ENCODE measurements around the gene CDC25B.
"Not testable (repeated sequence)": the region's sequence is repeated elsewhere in the genome, so short reads cannot be mapped to it uniquely, and the experiment has no call there.

The CDC25B gene

DNA sequence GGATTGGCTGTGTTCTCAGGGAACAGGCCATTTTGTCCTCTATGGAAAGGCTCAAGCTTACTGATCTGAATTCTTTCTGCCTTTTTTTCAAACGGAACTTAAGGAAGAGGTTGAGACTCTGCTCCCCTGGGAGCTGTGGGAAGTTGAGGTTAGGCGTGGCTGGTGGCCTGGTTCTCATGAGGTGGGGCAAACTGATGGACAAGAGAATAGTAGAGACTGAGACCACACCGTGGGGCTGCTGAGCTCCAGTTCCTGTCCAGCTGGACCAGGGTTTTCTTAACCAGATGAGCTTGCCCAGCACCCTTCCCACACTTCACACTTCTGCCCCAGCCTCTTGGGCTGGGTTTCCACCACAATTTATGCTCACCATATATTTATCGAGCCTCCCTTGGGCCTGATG lies 30.3 kb downstream of the CDC25B start:
- Mint-ChIP-seq H3K27ac (peak overlapping the region; percentile 50), H3K4me3 (no peak overlapping the region), H3K36me3 (peaks cover 6% of the 10 kb centered on the region), H3K4me1 (peaks cover 8% of the 10 kb centered on the region), H3K27me3 (no peaks in the 10 kb centered on the region), H3K9me3 (no peaks in the 10 kb centered on the region)
- ATAC-seq (ENCODE audit: low read depth) (no peak), DNase-seq (ENCODE audit: low spot score in 2 of 2) (no peak)

DNA sequence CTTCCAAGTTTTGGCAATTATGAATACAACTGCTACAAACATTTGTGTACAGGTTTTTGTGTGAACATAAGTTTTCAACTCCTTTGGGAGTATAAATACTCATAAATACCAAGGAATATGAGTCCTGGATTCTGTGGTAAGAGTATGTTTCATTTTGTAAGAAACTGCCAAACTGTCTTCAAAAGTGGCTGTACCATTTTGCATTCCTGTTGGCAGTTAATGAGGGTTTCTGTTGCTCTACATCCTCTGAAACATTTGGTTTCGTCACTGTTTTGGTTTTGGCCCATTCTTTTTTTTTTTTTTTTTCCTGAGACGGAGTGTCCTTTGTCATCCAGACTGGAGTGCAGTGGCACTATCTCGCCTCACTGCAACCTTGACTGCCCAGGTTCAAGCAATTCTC lies 32.7 kb downstream of the CDC25B start:
- Mint-ChIP-seq H3K9me3 (no peaks in the 10 kb centered on the region), H3K27me3 (no peaks in the 10 kb centered on the region), H3K27ac (no peak overlapping the region), H3K4me1 (peaks cover 10% of the 10 kb centered on the region), H3K4me3 (no peak overlapping the region), H3K36me3 (peaks cover 5% of the 10 kb centered on the region)
- no peak for DNase-seq (ENCODE audit: low spot score in 2 of 2)
- no peak for ATAC-seq (ENCODE audit: low read depth)

DNA sequence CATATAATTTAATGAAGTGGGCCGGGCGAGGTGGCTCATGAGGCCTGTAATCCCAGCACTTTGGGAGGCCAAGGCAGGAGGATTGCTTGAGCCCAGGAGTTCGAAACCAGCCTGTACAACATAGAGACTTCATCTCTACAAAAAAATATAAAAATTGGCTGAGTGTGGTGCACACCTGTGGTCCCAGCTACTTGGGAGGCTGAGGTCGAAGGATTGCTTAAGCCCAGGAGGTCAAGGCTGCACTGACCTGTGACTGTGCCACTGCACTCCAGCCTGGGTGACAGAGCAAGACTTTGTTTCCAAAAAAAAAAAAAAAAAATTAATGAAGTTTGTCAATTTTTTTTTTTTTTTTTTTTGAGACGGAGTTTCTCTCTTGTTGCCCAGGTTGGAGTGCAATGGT lies 33.8 kb downstream of the CDC25B start:
- H3K9me3 Mint-ChIP-seq; H3K27ac Mint-ChIP-seq; H3K4me3 Mint-ChIP-seq; H3K27me3 Mint-ChIP-seq; ATAC-seq (ENCODE audit: low read depth); DNase-seq (ENCODE audit: low spot score in 2 of 2); H3K36me3 Mint-ChIP-seq: not testable (repeated sequence)
- peaks cover 11% of the 10 kb centered on the region for H3K4me1 Mint-ChIP-seq

DNA sequence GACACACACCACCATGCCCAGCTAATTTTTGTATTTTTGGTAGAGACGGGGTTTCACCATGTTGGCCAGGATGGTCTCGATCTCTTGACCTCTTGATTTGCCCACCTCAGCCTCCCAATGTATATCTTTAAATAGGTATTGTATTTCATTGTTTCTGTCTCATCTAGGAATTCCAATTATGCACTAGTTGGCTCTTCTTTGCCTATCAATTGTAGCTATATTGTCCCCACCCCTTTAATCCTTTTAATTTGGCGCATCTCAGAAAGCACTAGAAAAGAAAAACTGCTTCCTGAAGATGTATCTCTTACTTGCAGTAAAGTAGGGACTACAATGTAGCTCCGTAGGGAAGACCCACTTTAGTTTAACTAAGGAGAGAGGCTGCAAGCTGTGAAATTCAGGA lies 40.0 kb downstream of the CDC25B start:
- H3K27ac Mint-ChIP-seq, result no peak overlapping the region
- no peak overlapping the region for H3K4me3 Mint-ChIP-seq
- no peaks in the 10 kb centered on the region for H3K9me3 Mint-ChIP-seq
- DNase-seq (ENCODE audit: low spot score in 2 of 2) (no peak), ATAC-seq (ENCODE audit: low read depth) (no peak)
- peaks cover 3% of the 10 kb centered on the region for H3K4me1 Mint-ChIP-seq
- peaks cover 4% of the 10 kb centered on the region for H3K36me3 Mint-ChIP-seq
- no peaks in the 10 kb centered on the region for H3K27me3 Mint-ChIP-seq

DNA sequence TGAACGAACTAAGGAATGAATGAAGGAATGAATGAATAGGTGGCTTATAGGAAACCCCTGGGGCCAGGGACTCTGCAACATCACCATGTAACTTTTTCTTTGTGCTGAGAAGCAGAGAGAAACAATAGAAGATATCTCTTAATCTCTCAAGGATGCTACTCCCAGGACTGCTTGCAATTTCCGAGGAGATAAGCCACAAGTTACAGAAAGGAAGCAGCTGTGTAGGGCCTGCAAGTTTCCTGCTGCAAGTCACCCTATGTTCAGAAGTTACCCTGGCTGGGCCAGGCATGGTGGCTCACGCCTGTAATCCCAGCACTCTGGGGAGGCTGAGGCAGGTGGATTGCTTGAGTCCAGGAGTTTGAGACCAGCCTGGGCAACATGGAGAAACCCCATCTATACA lies 43.2 kb downstream of the CDC25B start:
- Mint-ChIP-seq H3K4me1 (no peaks in the 10 kb centered on the region), H3K27me3 (no peaks in the 10 kb centered on the region), H3K4me3 (no peak overlapping the region), H3K27ac (no peak overlapping the region), H3K36me3 (peaks cover 2% of the 10 kb centered on the region), H3K9me3 (no peaks in the 10 kb centered on the region)
- no peak for DNase-seq (ENCODE audit: low spot score in 2 of 2)
- ATAC-seq (ENCODE audit: low read depth), result no peak

DNA sequence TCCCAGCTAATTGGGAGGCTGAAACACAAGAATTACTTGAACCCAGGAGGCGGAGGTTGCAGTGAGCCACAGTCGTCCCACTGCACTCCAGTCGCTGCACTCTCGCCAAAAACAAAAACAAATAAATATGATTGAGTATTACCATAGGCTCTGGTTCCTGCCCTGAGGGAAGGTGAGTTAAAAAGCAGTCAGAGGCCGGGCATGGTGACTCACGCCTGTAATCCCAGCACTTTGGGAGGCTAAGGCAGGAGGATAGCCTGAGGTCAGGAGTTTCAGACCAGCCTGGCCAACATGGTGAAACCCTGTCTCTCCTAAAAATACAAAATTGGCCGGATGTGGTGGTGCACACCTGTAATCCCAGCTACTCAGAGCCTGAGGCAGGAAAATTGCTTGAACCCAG lies 44.1 kb downstream of the CDC25B start:
- H3K36me3 Mint-ChIP-seq; H3K9me3 Mint-ChIP-seq; H3K4me3 Mint-ChIP-seq; DNase-seq (ENCODE audit: low spot score in 2 of 2); ATAC-seq (ENCODE audit: low read depth); H3K4me1 Mint-ChIP-seq; H3K27me3 Mint-ChIP-seq; H3K27ac Mint-ChIP-seq: not testable (repeated sequence)

DNA sequence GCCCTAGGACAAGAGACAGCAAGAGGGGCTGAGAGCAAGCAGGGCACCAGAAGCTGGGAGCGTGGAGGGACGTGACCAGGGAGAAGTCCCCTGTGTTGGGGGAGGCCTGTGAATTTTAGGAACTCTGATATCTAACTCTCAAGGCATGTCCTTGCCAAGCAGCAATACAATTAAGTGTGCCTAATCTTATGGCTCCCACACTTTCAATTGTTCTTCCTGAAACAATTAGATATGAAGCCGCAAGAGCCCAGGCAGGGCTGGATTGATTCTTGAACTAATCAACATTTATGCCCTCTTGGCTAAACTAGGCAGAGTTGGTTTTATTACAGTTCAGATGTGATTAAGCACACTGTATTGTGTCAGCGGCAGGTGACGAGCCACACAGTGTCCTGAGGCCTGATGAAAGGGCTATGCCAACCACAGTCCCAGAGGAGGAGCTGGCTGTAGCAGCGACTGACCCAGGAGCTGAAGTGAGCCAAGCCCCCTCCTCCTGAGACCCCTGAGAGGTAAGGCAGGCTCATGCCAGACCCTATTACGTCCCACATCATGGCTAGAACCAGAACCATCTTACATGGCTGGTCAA lies 46.3 kb downstream of the CDC25B start:
- H3K9me3 Mint-ChIP-seq, result no peaks in the 10 kb centered on the region
- ATAC-seq (ENCODE audit: low read depth) (no peak), DNase-seq (ENCODE audit: low spot score in 2 of 2) (no peak)
- no peak overlapping the region for H3K4me3 Mint-ChIP-seq
- peaks cover 4% of the 10 kb centered on the region for H3K4me1 Mint-ChIP-seq
- peaks cover 2% of the 10 kb centered on the region for H3K36me3 Mint-ChIP-seq
- no peak overlapping the region for H3K27ac Mint-ChIP-seq
- no peaks in the 10 kb centered on the region for H3K27me3 Mint-ChIP-seq

DNA sequence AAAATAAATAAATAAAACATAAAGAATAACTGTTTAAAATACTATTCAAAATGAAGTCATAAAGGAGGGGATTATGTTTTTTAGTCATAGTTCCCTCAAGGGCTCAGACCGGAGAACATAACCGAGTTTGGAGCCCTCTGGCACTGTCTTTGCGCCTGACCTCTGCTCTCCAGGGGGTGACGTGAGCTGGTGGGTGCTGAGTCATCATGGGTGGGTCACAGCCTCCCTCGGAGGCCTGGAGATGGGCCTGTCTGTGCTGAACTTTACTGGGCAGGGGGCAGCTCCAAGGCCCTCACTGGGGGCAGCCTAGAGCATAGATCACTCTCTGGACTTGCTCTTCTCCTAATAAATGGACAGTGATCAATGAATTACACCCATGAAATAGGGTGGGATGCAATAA lies 47.4 kb downstream of the CDC25B start:
- Mint-ChIP-seq H3K27ac (no peak overlapping the region), H3K4me3 (no peak overlapping the region), H3K4me1 (peaks cover 7% of the 10 kb centered on the region), H3K27me3 (no peaks in the 10 kb centered on the region), H3K9me3 (no peaks in the 10 kb centered on the region), H3K36me3 (peaks cover 2% of the 10 kb centered on the region)
- DNase-seq (ENCODE audit: low spot score in 2 of 2), result no peak
- ATAC-seq (ENCODE audit: low read depth), result no peak

DNA sequence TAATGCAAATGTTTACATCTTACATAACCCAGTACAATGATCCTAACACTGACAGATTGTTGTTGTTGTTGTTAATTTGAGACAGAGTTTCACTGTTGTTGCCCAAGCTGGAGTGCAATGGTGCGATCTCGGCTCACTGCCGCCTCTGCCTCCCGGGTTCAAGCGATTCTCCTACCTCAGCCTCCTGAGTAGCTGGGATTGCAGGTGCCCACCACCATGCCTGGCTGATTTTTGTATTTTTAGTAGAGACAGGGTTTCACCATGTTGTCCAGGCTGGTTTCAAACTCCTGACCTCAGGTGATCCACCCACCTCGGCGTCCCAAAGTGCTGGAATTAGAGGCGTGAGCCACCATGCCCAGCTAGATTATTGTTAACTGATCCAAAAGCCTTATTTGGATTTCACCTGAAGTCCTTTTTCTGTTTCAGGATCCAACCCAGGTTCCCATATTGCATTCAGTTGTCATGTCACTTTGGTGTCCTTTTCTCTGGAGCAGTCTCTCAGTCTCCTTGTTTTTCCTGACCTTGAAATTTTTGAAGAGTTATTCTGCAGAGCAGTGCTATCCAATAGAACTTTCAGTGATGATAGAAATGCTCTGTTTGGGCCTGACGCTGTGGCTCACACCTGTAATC lies 48.0 kb downstream of the CDC25B start:
- H3K9me3 Mint-ChIP-seq; H3K4me3 Mint-ChIP-seq; DNase-seq (ENCODE audit: low spot score in 2 of 2); H3K27me3 Mint-ChIP-seq; ATAC-seq (ENCODE audit: low read depth); H3K27ac Mint-ChIP-seq; H3K36me3 Mint-ChIP-seq: not testable (repeated sequence)
- peaks cover 13% of the 10 kb centered on the region for H3K4me1 Mint-ChIP-seq

DNA sequence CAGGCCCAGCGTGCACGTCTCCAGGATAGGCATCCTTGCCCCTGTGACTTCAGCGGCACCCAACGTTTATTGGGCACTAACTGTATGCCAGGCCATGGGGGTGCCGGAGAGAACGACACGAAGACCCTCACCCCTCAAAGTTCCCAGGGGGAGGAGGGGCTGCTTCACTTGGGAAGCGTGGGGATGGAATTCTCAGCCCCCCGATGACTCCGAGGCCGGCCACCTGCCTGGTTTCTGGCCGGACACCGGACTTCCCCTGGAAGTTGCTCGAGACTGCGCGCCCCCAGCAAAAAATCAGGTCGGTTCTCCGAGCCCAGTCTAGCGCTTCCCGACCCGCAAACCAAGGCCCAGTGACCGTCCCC lies 50.2 kb downstream of the CDC25B start:
- Mint-ChIP-seq H3K27me3 (no peaks in the 10 kb centered on the region), H3K36me3 (no peaks in the 10 kb centered on the region), H3K27ac (peak overlapping the region; percentile 86), H3K4me1 (peaks cover 16% of the 10 kb centered on the region), H3K4me3 (peak overlapping the region; percentile 91), H3K9me3 (no peaks in the 10 kb centered on the region)
- DNase-seq (ENCODE audit: low spot score in 2 of 2) (peak in 1 of 2 donors; percentile 31), ATAC-seq (ENCODE audit: low read depth) (no peak)

DNA sequence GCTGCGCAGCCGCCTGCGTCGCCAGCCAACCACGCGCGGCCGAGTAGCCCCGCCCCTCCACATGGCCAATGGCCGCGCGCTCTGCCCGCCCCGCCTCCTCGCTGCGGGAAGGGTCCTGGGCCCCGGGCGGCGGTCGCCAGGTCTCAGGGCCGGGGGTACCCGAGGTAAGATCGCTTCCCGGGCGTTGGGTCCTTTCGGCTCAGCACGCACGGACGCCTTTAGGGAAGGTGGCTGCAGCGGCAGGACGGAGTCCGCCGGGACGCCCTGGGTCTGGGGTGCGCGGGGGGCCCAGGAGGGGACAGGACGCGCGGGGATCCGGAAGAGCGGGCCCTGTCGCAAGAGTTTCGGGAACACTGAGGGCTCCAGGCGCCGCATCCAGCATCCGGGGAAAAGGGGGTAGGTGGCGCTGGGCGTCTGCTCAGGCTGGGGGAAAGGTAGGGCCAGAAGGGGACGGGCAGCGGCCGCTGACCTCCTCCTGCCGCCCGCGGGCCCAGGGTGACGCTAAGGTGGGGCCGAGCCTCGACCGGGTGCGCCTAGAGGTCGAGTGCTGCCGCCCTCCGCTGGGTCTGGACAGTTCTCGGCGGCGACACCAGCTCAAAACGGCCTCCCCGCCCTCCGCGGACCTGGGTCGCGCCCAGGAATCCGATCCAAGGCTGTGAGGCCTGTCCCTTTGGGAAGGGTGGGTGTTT lies 50.8 kb downstream of the CDC25B start, which contains the start of gene MAVS:
TSS of gene MAVS (plus strand) at position 95 of the 689 bp plus-strand sequence. CDS start 7,791 bp downstream, outside the sequence.
- peak; percentile 98 for ATAC-seq (ENCODE audit: low read depth)
- H3K36me3 Mint-ChIP-seq, result no peaks in the 10 kb centered on the region
- H3K4me3 Mint-ChIP-seq, result peak within 1 kb of the TSS; percentile 91
- DNase-seq (ENCODE audit: low spot score in 2 of 2), result peak; percentile 68 to 76
- H3K9me3 Mint-ChIP-seq, result no peaks in the 10 kb centered on the region
- H3K27ac Mint-ChIP-seq, result peak within 1 kb of the TSS; percentile 86
- peaks cover 16% of the 10 kb centered on the region for H3K4me1 Mint-ChIP-seq
- no peaks in the 10 kb centered on the region for H3K27me3 Mint-ChIP-seq

DNA sequence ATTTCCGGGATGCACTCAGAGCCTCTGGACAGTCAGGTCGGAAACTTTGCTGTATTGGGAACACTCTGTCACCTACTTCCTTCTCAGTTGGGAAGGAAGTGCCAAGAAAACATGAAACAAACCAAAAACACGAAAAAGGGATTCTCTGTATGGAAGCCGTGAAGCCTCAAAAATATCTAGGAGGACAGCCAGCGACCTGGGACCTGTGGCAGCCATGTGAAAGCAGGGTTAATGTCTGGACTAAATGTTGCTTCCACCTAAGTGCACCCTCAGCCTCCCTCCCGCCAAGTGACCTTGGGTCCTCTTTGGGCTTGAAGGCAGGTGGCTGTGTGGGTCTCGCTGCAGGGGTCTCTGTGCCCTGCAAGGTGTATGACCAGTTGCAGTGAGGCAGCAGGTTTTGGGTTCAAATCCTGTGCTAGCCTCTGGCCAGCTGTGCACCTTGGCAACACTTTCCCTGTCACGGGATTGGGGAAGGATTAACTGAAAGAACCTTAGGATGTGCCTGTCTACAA lies 51.4 kb downstream of the CDC25B start:
- Mint-ChIP-seq H3K27ac (peak overlapping the region; percentile 86), H3K27me3 (no peaks in the 10 kb centered on the region), H3K9me3 (no peaks in the 10 kb centered on the region), H3K36me3 (no peaks in the 10 kb centered on the region), H3K4me1 (peaks cover 16% of the 10 kb centered on the region), H3K4me3 (peak overlapping the region; percentile 91)
- DNase-seq (ENCODE audit: low spot score in 2 of 2), result no peak
- no peak for ATAC-seq (ENCODE audit: low read depth)

DNA sequence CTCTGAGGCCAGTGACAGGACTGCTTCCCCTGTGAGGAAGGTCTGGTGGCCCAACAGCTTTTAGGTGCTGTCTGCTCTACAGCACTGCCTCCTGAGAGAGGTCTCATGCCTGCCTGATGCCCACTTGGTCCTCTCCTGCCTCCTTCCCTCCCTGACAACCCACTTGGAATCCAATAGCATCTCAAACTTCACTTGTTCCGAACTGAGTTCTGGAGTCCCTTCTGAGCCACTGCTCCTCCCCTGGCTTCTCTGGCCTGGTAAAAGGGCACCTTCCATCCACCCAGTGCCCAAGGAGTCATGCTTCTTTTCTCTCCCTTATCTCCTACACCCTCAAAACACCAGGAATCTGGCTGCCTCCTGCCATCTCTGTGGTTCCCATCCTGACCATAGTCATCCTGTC lies 52.5 kb downstream of the CDC25B start:
- H3K27ac Mint-ChIP-seq, result peak overlapping the region; percentile 80
- no peaks in the 10 kb centered on the region for H3K27me3 Mint-ChIP-seq
- ATAC-seq (ENCODE audit: low read depth), result no peak

DNA sequence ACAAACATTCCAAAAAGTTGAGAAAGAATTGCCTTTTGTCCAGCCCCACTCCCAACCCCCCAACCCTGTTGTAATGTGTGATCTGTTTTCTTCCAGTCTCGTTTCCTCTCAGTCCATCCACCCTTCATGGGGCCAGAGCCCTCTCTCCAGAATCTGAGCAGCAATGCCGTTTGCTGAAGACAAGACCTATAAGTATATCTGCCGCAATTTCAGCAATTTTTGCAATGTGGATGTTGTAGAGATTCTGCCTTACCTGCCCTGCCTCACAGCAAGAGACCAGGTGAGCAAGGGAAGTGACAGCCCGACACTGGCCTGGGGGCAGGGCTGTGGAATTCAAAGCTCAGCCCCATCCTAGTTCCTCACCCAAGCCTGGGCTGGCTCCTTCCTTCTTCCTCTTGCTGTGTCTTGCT lies 58.4 kb downstream of the CDC25B start:
- Mint-ChIP-seq H3K4me3 (no peak overlapping the region), H3K27me3 (no peaks in the 10 kb centered on the region), H3K27ac (no peak overlapping the region), H3K9me3 (no peaks in the 10 kb centered on the region), H3K4me1 (peaks cover 7% of the 10 kb centered on the region), H3K36me3 (peaks cover 17% of the 10 kb centered on the region)
- no peak for ATAC-seq (ENCODE audit: low read depth)
- DNase-seq (ENCODE audit: low spot score in 2 of 2), result no peak

More for the DNA sequence above, 52.5 kb downstream of the CDC25B start:
- peak overlapping the region; percentile 51 for H3K4me3 Mint-ChIP-seq
- H3K36me3 Mint-ChIP-seq, result no peaks in the 10 kb centered on the region
- no peak for DNase-seq (ENCODE audit: low spot score in 2 of 2)
- no peaks in the 10 kb centered on the region for H3K9me3 Mint-ChIP-seq
- H3K4me1 Mint-ChIP-seq, result peaks cover 16% of the 10 kb centered on the region

Data from memory B cell (primary cell).